Stimulated activated CD4-positive, alpha-beta T cell treated with anti-CD3 and anti-CD28 coated beads, TNF-alpha, amount 100 ng/mL, for 4 hours (primary cell): Measurements from ENCODE around the gene SPOCD1.

Source experiments
- DNase-seq, 3 experiments: peaks; one replicate each; pipeline ENCODE4 v3.0.0-alpha.2; 2020; ENCODE audit warnings: low read depth in 3 of 3

Gene SPOCD1

GRCh38 chr1:31771891-31772668, 43.7 kb downstream of the SPOCD1 start:
- peak; percentile 31 to 57 (median 47) for DNase-seq

GRCh38 chr1:31769720-31770390, 46.0 kb downstream of the SPOCD1 start:
- DNase-seq = no peak

- DNase-seq = no peak
Observed at GRCh38 chr1:31768939-31769704, 46.7 kb downstream of the SPOCD1 start.

- DNase-seq = no peak
Observed at GRCh38 chr1:31768407-31768907, 47.4 kb downstream of the SPOCD1 start.

- DNase-seq = no peak
Observed at GRCh38 chr1:31767225-31767624, 48.6 kb downstream of the SPOCD1 start.

- DNase-seq = no peak
Observed at GRCh38 chr1:31765516-31765915, 50.3 kb downstream of the SPOCD1 start.

GRCh38 chr1:31765041-31765467, 50.8 kb downstream of the SPOCD1 start:
- no peak for DNase-seq

- DNase-seq = no peak
Observed at GRCh38 chr1:31764312-31765040, 51.3 kb downstream of the SPOCD1 start, which contains the start of gene ADGRB2. Gene ADGRB2 (minus strand): TSS chr1:31764340. CDS start chr1:31757221, 7,119 bp downstream.

GRCh38 chr1:31763671-31764311, 52.0 kb downstream of the SPOCD1 start:
- DNase-seq = no peak

- peak; percentile 38 to 49 (median 46) for DNase-seq
Observed at GRCh38 chr1:31762726-31763670, 52.8 kb downstream of the SPOCD1 start.

- DNase-seq = no peak
Observed at GRCh38 chr1:31762323-31762722, 53.5 kb downstream of the SPOCD1 start.

- DNase-seq = no peak
Observed at GRCh38 chr1:31761883-31762282, 53.9 kb downstream of the SPOCD1 start.

GRCh38 chr1:31760471-31761470, 55.1 kb downstream of the SPOCD1 start:
- peak; percentile 31 to 62 (median 53) for DNase-seq

GRCh38 chr1:31759298-31760023, 56.4 kb downstream of the SPOCD1 start:
- DNase-seq = no peak

- DNase-seq = no peak
Observed at GRCh38 chr1:31758823-31759222, 57.0 kb downstream of the SPOCD1 start.

- no peak for DNase-seq
Observed at GRCh38 chr1:31757989-31758388, 57.8 kb downstream of the SPOCD1 start.

- no peak for DNase-seq
Observed at GRCh38 chr1:31757204-31757679, 58.6 kb downstream of the SPOCD1 start.

GRCh38 chr1:31756578-31756977, 59.2 kb downstream of the SPOCD1 start:
- no peak for DNase-seq
